ENCODE data around the gene BSG. TPM values are rescaled to one million over a fixed set of nuclear protein-coding genes. Genes with fewer than 3 reads are reported as not detected.

BSG gene
- total RNA-seq, 1 experiment from 2014 or later = 618 TPM

DNA sequence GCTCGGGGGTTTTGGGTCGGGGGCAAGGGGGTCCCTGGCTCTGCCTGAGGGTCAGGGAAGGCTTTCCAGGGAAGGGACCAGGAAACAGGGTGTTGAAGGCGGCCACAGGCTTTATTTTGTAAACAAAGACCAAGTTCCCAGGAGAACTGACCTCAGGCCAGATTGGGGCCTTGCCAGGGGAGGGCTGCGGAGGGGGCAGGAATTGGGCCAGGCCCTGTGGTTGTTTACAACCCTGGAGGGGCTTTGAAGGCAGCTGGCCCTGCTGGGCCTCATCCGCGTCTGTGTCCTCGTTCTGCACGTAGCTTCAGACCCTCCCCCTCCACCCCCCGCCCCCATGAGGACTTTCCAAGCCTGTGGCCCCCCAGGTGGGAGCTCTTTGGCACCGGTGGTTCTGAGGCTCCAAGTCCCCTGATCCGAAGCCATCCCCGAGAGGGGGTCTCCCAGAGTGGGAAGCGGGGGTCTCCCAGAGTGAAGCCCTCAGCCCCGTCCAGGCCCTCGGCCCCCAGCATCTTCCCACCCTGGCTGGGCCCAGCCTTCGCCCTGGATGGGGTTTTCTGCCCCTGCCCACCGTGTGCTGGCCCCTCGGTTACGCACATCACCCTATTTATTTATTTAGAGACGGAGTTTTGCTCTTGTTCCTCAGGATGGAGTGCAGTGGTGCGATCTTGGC is 13.5 kb upstream of the BSG start:
- H3K9me3 Mint-ChIP-seq (ENCODE audit: unreplicated experiment) = no peaks in the 10 kb centered on the region
- no peaks in the 10 kb centered on the region for H3K4me1 Mint-ChIP-seq (ENCODE audit: low read depth, unreplicated experiment)
- Histone ChIP-seq H3K4me1 (peaks cover 4% of the 10 kb centered on the region; the same call in 1 of the 2 replicates), H3K27me3 (replicated peaks; ENCODE audit: control insufficient read depth, insufficient read depth, low read length) (no peaks in the 10 kb centered on the region), H3K9me3 (no peaks in the 10 kb centered on the region), H3K36me3 (ENCODE audit: control insufficient read depth, insufficient read depth, low read length) (no peaks in the 10 kb centered on the region), H3K4me3 (ENCODE audit: low read depth, low read length) (no peak overlapping the region)
- intact Hi-C loops (cut with micrococcal nuclease; ENCODE audit: unreplicated experiment) = no loop called here
- TF ChIP-seq, protein P1, sequence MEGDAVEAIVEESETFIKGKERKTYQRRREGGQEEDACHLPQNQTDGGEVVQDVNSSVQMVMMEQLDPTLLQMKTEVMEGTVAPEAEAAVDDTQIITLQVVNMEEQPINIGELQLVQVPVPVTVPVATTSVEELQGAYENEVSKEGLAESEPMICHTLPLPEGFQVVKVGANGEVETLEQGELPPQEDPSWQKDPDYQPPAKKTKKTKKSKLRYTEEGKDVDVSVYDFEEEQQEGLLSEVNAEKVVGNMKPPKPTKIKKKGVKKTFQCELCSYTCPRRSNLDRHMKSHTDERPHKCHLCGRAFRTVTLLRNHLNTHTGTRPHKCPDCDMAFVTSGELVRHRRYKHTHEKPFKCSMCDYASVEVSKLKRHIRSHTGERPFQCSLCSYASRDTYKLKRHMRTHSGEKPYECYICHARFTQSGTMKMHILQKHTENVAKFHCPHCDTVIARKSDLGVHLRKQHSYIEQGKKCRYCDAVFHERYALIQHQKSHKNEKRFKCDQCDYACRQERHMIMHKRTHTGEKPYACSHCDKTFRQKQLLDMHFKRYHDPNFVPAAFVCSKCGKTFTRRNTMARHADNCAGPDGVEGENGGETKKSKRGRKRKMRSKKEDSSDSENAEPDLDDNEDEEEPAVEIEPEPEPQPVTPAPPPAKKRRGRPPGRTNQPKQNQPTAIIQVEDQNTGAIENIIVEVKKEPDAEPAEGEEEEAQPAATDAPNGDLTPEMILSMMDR (IDR thresholded peaks at IDR 0.05; ENCODE audit: insufficient read depth in 1 of 2, low read depth in 1 of 2, low read length in 1 of 2, severe bottlenecking in 1 of 2, unreplicated experiment in 1 of 2) = no peak
- peaks cover 6% of the 10 kb centered on the region for H3K36me3 Mint-ChIP-seq (ENCODE audit: insufficient read depth, unreplicated experiment)
- H3K27me3 Mint-ChIP-seq (ENCODE audit: insufficient read depth, unreplicated experiment) = no peaks in the 10 kb centered on the region
- DNase-seq = no peak
- ChIA-PET CTCF (no interaction called here), POLR2A (no interaction called here)
- H3K27ac Mint-ChIP-seq (ENCODE audit: unreplicated experiment) = no peak overlapping the region
- no TSS peak for BruUV-seq (replicated peaks)
- no peak overlapping the region for H3K4me3 Mint-ChIP-seq (ENCODE audit: unreplicated experiment)

DNA sequence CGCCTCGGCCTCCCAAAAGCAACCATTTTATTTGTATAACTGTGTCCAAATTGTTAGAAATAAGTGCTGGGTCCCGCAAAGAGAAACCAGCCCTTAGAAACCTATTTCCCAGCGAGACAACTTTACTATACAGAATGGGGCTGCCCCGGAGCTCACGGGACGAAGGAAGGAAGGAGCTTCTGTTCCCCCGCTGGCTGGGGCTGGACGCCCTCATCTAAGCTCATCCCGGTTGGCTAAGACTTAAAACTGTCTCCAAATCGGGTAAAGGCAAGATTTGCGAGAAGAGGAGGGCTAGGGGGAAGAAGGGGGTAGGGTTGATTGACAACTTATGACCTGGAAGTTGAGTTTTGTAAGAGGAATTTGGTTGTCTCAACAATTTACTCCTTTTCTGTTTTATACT is 12.3 kb upstream of the BSG start:
- intact Hi-C loops (cut with micrococcal nuclease; ENCODE audit: unreplicated experiment) = no loop called here

DNA sequence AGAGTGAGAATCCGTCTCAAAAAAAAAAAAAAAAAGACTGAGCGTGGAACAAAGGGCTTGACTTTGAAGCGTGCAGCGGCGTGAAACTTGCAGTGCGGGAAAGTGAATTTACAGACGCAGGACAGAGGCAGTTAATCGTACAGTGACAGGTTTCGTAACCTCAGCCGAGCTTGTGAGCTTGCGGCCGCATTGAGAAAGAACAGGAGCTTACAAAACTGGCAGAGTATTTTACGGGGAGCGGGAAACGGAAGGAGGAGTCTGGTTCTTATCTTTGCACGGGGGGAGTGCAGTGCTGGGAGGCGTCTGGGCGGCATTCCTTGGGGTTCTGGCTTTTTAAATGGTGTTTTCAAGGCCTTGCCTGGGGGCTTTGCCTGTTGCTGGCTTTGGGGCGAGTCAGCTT is 6.0 kb upstream of the BSG start:
- intact Hi-C loops (cut with micrococcal nuclease; ENCODE audit: unreplicated experiment) = no loop called here
- Histone ChIP-seq H3K4me1 (peaks cover 5% of the 10 kb centered on the region; the same call in 1 of the 2 replicates), H3K27me3 (replicated peaks; ENCODE audit: control insufficient read depth, insufficient read depth, low read length) (no peaks in the 10 kb centered on the region), H3K36me3 (ENCODE audit: control insufficient read depth, insufficient read depth, low read length) (no peaks in the 10 kb centered on the region), H3K4me3 (ENCODE audit: low read depth, low read length) (no peak overlapping the region), H3K9me3 (no peaks in the 10 kb centered on the region)
- H3K4me1 Mint-ChIP-seq (ENCODE audit: low read depth, unreplicated experiment) = peaks cover 15% of the 10 kb centered on the region
- CTCF ChIA-PET = interaction anchor here (0.6 kb wide), 2 partner anchors 24 to 51 kb away, joined by 3 to 8 read pairs; no protein-coding TSS in a partner anchor
- H3K9me3 Mint-ChIP-seq (ENCODE audit: unreplicated experiment) = no peaks in the 10 kb centered on the region
- TF ChIP-seq, protein P1 (IDR thresholded peaks at IDR 0.05; ENCODE audit: insufficient read depth in 1 of 2, low read depth in 1 of 2, low read length in 1 of 2, severe bottlenecking in 1 of 2, unreplicated experiment in 1 of 2) = no peak
- peaks cover 24% of the 10 kb centered on the region for H3K36me3 Mint-ChIP-seq (ENCODE audit: insufficient read depth, unreplicated experiment)
- BruUV-seq (replicated peaks) = no TSS peak
- no peaks in the 10 kb centered on the region for H3K27me3 Mint-ChIP-seq (ENCODE audit: insufficient read depth, unreplicated experiment)
- peak; percentile 61 to 70 for DNase-seq
- H3K27ac Mint-ChIP-seq (ENCODE audit: unreplicated experiment) = no peak overlapping the region
- peak overlapping the region; percentile 54 for H3K4me3 Mint-ChIP-seq (ENCODE audit: unreplicated experiment)
- POLR2A ChIA-PET = interaction anchor here (0.6 to 0.7 kb wide), 2 partner anchors 9 to 42 kb away, joined by 4 to 6 read pairs; no protein-coding TSS in a partner anchor

More for the DNA sequence above, 12.3 kb upstream of the BSG start:
- Histone ChIP-seq H3K36me3 (ENCODE audit: control insufficient read depth, insufficient read depth, low read length) (no peaks in the 10 kb centered on the region), H3K4me3 (ENCODE audit: low read depth, low read length) (no peak overlapping the region), H3K27me3 (replicated peaks; ENCODE audit: control insufficient read depth, insufficient read depth, low read length) (no peaks in the 10 kb centered on the region), H3K9me3 (no peaks in the 10 kb centered on the region), H3K4me1 (peaks cover 4% of the 10 kb centered on the region; the same call in 1 of the 2 replicates)
- CTCF ChIA-PET = no interaction called here
- no peak for DNase-seq
- H3K9me3 Mint-ChIP-seq (ENCODE audit: unreplicated experiment) = no peaks in the 10 kb centered on the region
- BruUV-seq (replicated peaks) = no TSS peak
- no peak overlapping the region for H3K27ac Mint-ChIP-seq (ENCODE audit: unreplicated experiment)
- peaks cover 6% of the 10 kb centered on the region for H3K36me3 Mint-ChIP-seq (ENCODE audit: insufficient read depth, unreplicated experiment)
- H3K4me3 Mint-ChIP-seq (ENCODE audit: unreplicated experiment) = no peak overlapping the region
- POLR2A ChIA-PET = no interaction called here
- TF ChIP-seq, protein P1 (IDR thresholded peaks at IDR 0.05; ENCODE audit: insufficient read depth in 1 of 2, low read depth in 1 of 2, low read length in 1 of 2, severe bottlenecking in 1 of 2, unreplicated experiment in 1 of 2) = no peak
- H3K27me3 Mint-ChIP-seq (ENCODE audit: insufficient read depth, unreplicated experiment) = no peaks in the 10 kb centered on the region
- no peaks in the 10 kb centered on the region for H3K4me1 Mint-ChIP-seq (ENCODE audit: low read depth, unreplicated experiment)

Data from Caco-2 (cell line).